TTC549 (cell line): ENCODE measurements around the gene DDAH2.
"Not testable (repeated sequence)": the region's sequence is repeated elsewhere in the genome, so short reads cannot be mapped to it uniquely, and the experiment has no call there.

ENCODE experiments used
- FAIRE-seq: peaks from 2 replicates; lab custom pipeline; 2012; peaks lifted over from hg19 to GRCh38; lab: Jason Lieb, UNC

The DDAH2 gene

GRCh38 chr6:31712296-31712695, 16.8 kb downstream of the DDAH2 start:
- FAIRE-seq: no peak

- FAIRE-seq: no peak
These were observed 17.9 kb downstream of the DDAH2 start for GRCh38 chr6:31711233-31711632.

GRCh38 chr6:31710523-31711219, 18.4 kb downstream of the DDAH2 start:
- no peak for FAIRE-seq

GRCh38 chr6:31709157-31709556, 19.9 kb downstream of the DDAH2 start:
- not testable (repeated sequence) for FAIRE-seq

- FAIRE-seq: no peak
These were observed 20.9 kb downstream of the DDAH2 start for GRCh38 chr6:31708224-31708623.

- FAIRE-seq: no peak
These were observed 21.4 kb downstream of the DDAH2 start for GRCh38 chr6:31707701-31708100.

GRCh38 chr6:31706599-31706998, 22.5 kb downstream of the DDAH2 start, which contains the start of gene LY6G6F:
Gene LY6G6F (plus strand): TSS chr6:31706866. CDS start chr6:31706907, 41 bp downstream.
- FAIRE-seq: no peak

GRCh38 chr6:31705931-31706330, 23.2 kb downstream of the DDAH2 start:
- FAIRE-seq: no peak

GRCh38 chr6:31702819-31703716, 26.0 kb downstream of the DDAH2 start, which contains the start of gene ABHD16A:
Gene ABHD16A (minus strand): TSS chr6:31703324. CDS start chr6:31703281, 43 bp downstream.
- FAIRE-seq: peak; percentile 69

GRCh38 chr6:31702405-31702818, 26.7 kb downstream of the DDAH2 start:
- FAIRE-seq: no peak

GRCh38 chr6:31701666-31702404, 27.3 kb downstream of the DDAH2 start:
- no peak for FAIRE-seq

GRCh38 chr6:31700740-31701401, 28.2 kb downstream of the DDAH2 start:
- FAIRE-seq: no peak

- no peak for FAIRE-seq
These were observed 31.5 kb downstream of the DDAH2 start for GRCh38 chr6:31697555-31697954.

GRCh38 chr6:31693535-31693934, 35.6 kb downstream of the DDAH2 start:
- FAIRE-seq: no peak

GRCh38 chr6:31692886-31693285, 36.2 kb downstream of the DDAH2 start:
- no peak for FAIRE-seq

- no peak for FAIRE-seq
These were observed 36.7 kb downstream of the DDAH2 start for GRCh38 chr6:31692353-31692752.

GRCh38 chr6:31691564-31692108, 37.5 kb downstream of the DDAH2 start:
- no peak for FAIRE-seq

- no peak for FAIRE-seq
These were observed 38.0 kb downstream of the DDAH2 start for GRCh38 chr6:31691078-31691463.

- FAIRE-seq: no peak
These were observed 38.6 kb downstream of the DDAH2 start for GRCh38 chr6:31690231-31691077.

- no peak for FAIRE-seq
These were observed 39.6 kb downstream of the DDAH2 start for GRCh38 chr6:31689249-31690110.
